ENCODE measurements around the gene GNB1. TPM values are rescaled to one million over a fixed set of nuclear protein-coding genes. Genes with fewer than 3 reads are reported as not detected.

The GNB1 gene
- total and polyA plus RNA-seq, 8 donors: 49.6 to 195 (median 125) TPM

DNA sequence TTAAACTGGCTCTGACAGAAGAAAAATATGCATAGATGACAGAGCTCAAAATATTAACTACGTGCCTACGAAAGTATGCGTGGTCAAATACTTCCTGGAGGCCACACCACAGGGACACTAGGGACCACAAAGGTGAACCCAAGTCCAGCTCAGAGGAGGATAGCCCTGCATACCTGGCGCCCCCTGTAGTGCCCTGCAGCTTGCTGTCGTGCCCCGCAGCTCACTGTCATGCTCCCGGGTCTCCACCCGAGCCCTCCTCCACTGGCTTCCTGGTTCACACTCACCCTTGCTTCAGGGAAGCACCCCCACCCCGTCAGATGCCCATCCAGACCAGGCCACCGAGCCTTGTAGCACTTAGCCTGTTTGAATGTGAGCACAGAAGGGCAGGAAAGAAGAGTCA lies 95.9 kb downstream of the GNB1 start:
- Histone ChIP-seq H3K9me3 (no peaks in the 10 kb centered on the region), H3K27ac (no peak overlapping the region), H3K4me3 (no peak overlapping the region), H3K27me3 (no peaks in the 10 kb centered on the region), H3K4me1 (peaks cover 0 to 4% (median 0%) of the 10 kb centered on the region in 4 donors), H3K36me3 (peaks cover 74 to 100% (median 96%) of the 10 kb centered on the region in 4 donors)
- intact Hi-C loops (cut with DNase I; ENCODE audit: low total_unique reads): no loop called here
- TF ChIP-seq, protein P1, sequence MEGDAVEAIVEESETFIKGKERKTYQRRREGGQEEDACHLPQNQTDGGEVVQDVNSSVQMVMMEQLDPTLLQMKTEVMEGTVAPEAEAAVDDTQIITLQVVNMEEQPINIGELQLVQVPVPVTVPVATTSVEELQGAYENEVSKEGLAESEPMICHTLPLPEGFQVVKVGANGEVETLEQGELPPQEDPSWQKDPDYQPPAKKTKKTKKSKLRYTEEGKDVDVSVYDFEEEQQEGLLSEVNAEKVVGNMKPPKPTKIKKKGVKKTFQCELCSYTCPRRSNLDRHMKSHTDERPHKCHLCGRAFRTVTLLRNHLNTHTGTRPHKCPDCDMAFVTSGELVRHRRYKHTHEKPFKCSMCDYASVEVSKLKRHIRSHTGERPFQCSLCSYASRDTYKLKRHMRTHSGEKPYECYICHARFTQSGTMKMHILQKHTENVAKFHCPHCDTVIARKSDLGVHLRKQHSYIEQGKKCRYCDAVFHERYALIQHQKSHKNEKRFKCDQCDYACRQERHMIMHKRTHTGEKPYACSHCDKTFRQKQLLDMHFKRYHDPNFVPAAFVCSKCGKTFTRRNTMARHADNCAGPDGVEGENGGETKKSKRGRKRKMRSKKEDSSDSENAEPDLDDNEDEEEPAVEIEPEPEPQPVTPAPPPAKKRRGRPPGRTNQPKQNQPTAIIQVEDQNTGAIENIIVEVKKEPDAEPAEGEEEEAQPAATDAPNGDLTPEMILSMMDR (IDR thresholded peaks at IDR 0.05): no peak
- TF ChIP-seq EP300 (IDR thresholded peaks at IDR 0.05) (no peak), POLR2A (IDR thresholded peaks at IDR 0.05) (no peak), POLR2AphosphoS5 (IDR thresholded peaks at IDR 0.05) (no peak)
- DNase-seq: no peak
- WGBS, 5 donors: 90 to 95% (median 93%) methylated on average over 7 to 10 of the region's 10 CpGs

DNA sequence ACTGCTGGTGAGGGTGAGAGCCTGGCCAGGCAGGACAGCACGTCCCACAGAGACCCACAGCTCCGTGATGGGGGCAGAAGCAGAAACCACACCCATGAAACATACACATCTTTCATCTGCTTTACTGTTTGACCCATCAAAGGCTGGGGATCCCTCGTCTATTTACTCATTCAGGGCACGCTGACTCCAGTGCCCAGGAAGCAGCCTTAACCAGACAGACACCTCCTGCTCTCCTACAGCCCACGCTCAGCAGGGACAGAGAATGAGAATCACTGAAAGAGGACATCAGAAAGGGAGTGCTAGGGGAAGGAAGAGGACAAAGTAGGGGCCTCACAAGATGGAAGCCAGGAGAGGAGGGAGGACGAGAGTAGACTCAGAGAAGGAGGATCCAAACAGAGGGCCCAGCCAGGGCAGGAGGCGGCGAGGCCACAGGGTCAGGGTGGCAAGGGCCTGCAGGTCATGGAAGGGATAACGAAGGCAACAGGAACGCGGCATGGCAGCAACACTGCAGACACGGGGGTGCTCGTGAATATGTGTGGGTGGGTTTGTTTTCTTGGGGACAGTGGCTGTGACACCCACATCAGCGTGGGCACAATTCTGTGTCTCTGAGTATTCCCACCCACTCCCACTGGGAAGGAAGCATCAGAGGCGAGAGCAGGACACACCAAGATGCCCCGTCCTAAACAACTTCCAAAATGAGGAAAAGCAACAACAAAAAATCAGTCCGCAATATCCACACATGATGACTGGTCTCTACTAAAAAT lies 97.2 kb downstream of the GNB1 start:
- H3K9me3 ChIP-seq: no peaks in the 10 kb centered on the region
- DNase-seq: no peak
- TF ChIP-seq POLR2AphosphoS5 (IDR thresholded peaks at IDR 0.05) (no peak), POLR2A (IDR thresholded peaks at IDR 0.05) (no peak), EP300 (IDR thresholded peaks at IDR 0.05) (no peak)
- TF ChIP-seq, protein P1 (IDR thresholded peaks at IDR 0.05): no peak
- H3K27ac ChIP-seq: no peak overlapping the region
- intact Hi-C loops (cut with DNase I; ENCODE audit: low total_unique reads): no loop called here
- no peaks in the 10 kb centered on the region for H3K27me3 ChIP-seq
- peaks cover 0 to 8% (median 2%) of the 10 kb centered on the region in 4 donors for H3K4me1 ChIP-seq
- WGBS, 5 donors: 84 to 91% (median 90%) methylated on average over 17 of the region's 17 CpGs
- H3K4me3 ChIP-seq: no peak overlapping the region
- H3K36me3 ChIP-seq: peaks cover 83 to 100% (median 100%) of the 10 kb centered on the region in 4 donors

DNA sequence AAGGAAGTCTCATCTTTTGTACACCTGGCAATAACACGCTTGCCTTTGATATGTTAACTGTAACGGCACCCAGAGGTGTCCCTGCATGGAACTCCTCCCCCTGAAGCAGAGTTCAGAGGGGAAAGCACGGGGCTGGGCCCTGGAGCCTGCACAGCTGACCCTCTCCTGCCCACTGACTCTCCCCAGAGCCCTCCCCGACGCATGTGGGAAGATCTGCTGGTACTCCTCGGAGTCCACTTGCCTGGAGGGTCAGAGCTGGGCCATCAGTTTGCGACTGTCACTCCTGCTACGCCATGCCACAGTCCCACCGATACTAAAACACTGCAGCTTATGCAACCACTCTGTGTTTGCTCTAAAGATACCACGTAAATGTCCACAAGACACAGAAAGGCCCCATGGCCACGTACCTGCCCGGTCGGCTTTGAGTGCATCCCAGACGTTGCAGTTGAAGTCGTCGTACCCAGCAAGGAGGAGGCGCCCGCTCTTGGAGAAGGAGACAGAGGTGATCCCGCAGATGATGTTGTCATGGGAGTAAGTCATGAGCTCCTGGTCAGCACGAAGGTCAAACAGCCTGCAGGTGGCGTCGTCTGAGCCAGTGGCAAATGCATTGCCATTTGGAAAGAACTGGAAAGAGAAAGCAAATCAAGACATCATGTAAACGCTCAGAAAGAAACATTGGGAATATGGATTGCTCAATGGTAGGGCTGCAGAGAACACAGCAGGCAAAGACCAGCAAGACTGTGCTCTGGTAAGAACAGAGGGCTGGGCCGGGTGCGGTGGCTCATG lies 102.0 kb downstream of the GNB1 start:
- TF ChIP-seq POLR2A (IDR thresholded peaks at IDR 0.05) (no peak), POLR2AphosphoS5 (IDR thresholded peaks at IDR 0.05) (peak in 1 of 3 donors; percentile 12)
- TF ChIP-seq, protein P1 (IDR thresholded peaks at IDR 0.05): peak in 3 of 7 experiments; percentile 24 to 27 (median 25)
- Histone ChIP-seq H3K9me3 (no peaks in the 10 kb centered on the region), H3K27me3 (no peaks in the 10 kb centered on the region), H3K4me1 (peaks cover 0 to 15% (median 3%) of the 10 kb centered on the region in 4 donors), H3K4me3 (no peak overlapping the region), H3K27ac (no peak overlapping the region), H3K36me3 (peaks cover 83 to 96% (median 94%) of the 10 kb centered on the region in 4 donors)
- WGBS, 5 donors: 75 to 80% (median 78%) methylated on average over 17 to 25 of the region's 25 CpGs
- intact Hi-C loops (cut with DNase I; ENCODE audit: low total_unique reads): no loop called here
- DNase-seq: peak; percentile 58 to 62

DNA sequence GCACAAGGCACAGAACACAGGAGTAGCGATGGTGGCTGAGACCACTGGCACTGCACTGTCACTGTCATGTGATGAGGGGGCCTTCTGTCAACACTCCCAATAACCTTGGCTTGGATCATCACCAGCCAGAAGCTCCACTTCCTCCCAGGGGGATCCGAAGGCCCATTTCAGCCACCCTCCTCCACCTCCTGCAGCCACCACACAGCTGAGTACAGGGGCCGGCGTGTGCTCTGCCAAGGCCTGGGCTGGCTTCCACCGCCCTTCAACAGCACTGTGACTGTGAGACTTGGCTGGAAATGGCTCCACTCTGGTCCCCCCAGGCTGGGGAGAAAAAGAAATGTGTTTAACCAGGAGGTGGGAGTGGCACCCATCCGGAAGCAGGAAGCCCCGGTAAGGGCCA lies 102.8 kb downstream of the GNB1 start:
- no peak for TF ChIP-seq POLR2AphosphoS5 (IDR thresholded peaks at IDR 0.05)
- TF ChIP-seq, protein P1 (IDR thresholded peaks at IDR 0.05): no peak
- TF ChIP-seq POLR2A (IDR thresholded peaks at IDR 0.05): no peak
- no peak for TF ChIP-seq EP300 (IDR thresholded peaks at IDR 0.05)
- DNase-seq: no peak
- intact Hi-C loops (cut with DNase I; ENCODE audit: low total_unique reads): no loop called here
- WGBS, 5 donors: 68 to 100% (median 86%) methylated on average over 1 to 7 of the region's 7 CpGs
- Histone ChIP-seq H3K36me3 (peaks cover 76 to 89% (median 87%) of the 10 kb centered on the region in 4 donors), H3K4me1 (peaks cover 5 to 22% (median 10%) of the 10 kb centered on the region in 4 donors), H3K4me3 (no peak overlapping the region), H3K27me3 (no peaks in the 10 kb centered on the region), H3K27ac (peak overlapping the region in 1 of 5 donors; percentile 15), H3K9me3 (no peaks in the 10 kb centered on the region)
